NCI-H69 (cell line): ENCODE measurements around the gene CFAP57.

Source experiments
- DNase-seq: peaks from one replicate; lab custom pipeline; 2025; lab: John Stamatoyannopoulos, UW

CFAP57 gene

GRCh38 chr1:43298055-43298454 lies 125.9 kb downstream of the CFAP57 start:
- no peak for DNase-seq

- DNase-seq, result no peak
Measured at GRCh38 chr1:43299101-43299500, 127.0 kb downstream of the CFAP57 start.

- DNase-seq, result no peak
Measured at GRCh38 chr1:43300378-43301094, 128.4 kb downstream of the CFAP57 start, which contains the start of gene TIE1. Gene TIE1, plus strand, starts transcription at chr1:43300982. Its CDS starts 90 bp downstream, at chr1:43301072.

DNA sequence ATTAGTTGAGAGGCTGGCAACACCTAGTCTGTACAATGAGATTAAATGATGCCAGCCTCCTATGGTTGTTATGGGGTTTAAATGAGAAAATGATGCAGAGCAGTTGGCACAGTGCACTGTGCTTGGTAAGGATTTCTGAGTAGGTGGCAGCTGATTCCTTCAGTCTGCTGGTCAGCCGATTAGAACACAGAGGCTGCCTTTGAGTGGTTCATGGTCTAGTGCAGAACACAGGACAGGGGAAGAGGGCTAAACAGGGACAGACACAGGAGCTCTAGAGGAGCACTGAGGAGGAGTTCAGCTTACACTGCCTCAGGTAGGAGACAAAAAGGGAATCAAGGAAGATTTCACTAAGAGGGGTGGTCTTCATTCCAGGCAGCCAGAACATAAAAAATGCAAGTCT lies 130.1 kb downstream of the CFAP57 start:
- DNase-seq, result no peak

DNA sequence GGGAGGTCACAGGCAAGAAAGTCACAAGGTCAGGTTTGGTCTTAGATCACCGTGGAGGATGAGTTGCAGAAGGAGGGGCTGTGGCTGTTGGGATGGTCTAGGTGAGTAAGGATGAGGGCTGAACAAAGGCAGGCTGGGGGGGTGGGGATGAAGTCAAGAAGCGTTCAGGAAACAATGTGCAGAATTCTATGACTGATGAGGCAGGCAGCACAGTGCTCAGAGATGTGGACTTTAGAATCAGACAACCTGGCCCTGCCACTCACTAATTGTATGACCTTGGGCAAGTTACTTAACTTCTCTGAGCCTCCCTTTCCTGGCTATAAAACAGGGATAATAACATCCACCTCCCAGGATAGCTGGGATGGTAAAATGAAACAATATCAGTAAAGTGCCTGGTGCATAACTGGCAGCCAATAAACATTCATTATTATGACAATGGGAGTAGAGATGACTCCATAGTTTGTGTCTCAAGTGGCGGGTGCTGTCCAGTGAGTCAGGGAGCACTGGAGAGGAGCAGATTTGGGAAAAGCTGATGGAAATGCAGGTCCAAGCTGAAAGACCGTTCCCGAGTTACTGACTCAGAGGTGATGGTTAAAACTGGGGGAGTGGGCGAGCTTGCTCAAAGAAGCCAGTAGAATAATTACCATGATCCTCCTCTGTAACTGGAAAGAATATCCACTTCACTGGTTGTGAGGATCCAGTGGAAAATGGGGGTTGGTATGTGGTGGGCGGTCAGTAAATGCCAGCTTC lies 130.8 kb downstream of the CFAP57 start:
- no peak for DNase-seq

GRCh38 chr1:43303471-43304313 lies 131.6 kb downstream of the CFAP57 start:
- DNase-seq, result peak; percentile 3
